ENCODE measurements around the gene LRRC66. TPM values are rescaled to one million over a fixed set of nuclear protein-coding genes. Genes with fewer than 3 reads are reported as not detected.

Gene LRRC66, protein sequence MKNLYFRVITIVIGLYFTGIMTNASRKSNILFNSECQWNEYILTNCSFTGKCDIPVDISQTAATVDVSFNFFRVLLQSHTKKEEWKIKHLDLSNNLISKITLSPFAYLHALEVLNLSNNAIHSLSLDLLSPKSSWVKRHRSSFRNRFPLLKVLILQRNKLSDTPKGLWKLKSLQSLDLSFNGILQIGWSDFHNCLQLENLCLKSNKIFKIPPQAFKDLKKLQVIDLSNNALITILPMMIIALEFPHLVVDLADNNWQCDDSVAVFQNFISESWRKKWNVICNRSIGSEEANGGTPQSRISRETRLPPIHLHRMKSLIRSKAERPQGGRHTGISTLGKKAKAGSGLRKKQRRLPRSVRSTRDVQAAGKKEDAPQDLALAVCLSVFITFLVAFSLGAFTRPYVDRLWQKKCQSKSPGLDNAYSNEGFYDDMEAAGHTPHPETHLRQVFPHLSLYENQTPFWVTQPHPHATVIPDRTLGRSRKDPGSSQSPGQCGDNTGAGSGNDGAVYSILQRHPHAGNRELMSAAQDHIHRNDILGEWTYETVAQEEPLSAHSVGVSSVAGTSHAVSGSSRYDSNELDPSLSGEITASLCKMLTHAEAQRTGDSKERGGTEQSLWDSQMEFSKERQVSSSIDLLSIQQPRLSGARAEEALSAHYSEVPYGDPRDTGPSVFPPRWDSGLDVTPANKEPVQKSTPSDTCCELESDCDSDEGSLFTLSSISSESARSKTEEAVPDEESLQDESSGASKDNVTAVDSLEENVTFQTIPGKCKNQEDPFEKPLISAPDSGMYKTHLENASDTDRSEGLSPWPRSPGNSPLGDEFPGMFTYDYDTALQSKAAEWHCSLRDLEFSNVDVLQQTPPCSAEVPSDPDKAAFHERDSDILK
- total RNA-seq (2022) (0.37 and 0.52 TPM in 2 replicates), Bru-seq, nascent RNA (percentile 49 among the genes with signal in this experiment), BruChase-seq, experiment 1, labeled RNA remaining after a 6-hour chase (percentile 54 among the genes with signal in this experiment), BruChase-seq, experiment 2, labeled RNA remaining after a 2-hour chase (percentile 69 among the genes with signal in this experiment)
- long read RNA-seq = 0 reads

DNA sequence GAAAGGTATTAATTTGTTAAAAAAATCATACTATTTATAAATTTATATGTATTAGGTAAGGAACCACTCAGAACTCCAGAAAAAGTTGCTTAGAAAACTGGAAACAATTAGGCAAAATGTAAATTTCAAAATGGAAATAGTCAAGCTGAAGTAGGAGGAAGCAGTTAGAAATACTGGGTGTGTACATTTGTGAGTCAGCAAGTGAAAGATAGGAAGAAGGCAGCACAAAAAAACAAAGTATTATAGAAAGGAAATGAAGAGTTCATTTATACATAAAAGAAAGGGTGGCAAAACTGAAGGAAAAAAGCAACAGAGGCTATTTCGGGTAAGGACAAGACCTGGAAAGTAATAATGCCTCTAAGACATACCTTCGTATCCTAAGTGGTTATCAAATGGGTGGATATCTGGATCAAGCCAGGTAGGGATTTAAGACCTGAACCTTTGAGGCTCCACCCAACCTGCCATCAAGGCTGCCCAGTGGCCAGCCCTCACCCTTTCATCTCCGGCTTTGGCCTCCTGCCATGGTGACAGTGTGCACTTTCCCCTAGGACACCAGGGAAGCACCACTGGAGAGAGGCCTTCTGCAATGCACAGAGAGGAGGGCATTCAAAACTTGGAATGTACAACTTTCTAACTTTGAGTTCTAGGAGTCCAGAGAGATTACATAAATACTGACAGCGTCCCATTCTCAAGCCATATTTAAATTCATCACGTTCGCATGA, at the start of gene LRRC66:
LRRC66 (minus strand) TSS at position 428 of the 722 bp plus-strand sequence. CDS start 2,750 bp downstream, outside the sequence.
- no peaks in the 10 kb centered on the region for H3K27me3 Mint-ChIP-seq (ENCODE audit: insufficient read depth, unreplicated experiment)
- DNase-seq (ENCODE audit: unreplicated experiment) = peak; percentile 16
- no peak within 1 kb of the TSS for H3K4me3 Mint-ChIP-seq (ENCODE audit: unreplicated experiment)
- H3K4me1 Mint-ChIP-seq (ENCODE audit: insufficient read depth, unreplicated experiment) = peaks cover 8% of the 10 kb centered on the region
- no TSS peak for BruUV-seq (replicated peaks)
- intact Hi-C loops (cut with micrococcal nuclease) = loop anchor here (2.0 kb wide), 1 partner anchor 125 kb away; no protein-coding TSS in a partner anchor
- POLR2A ChIA-PET = interaction anchor here (0.6 to 0.7 kb wide), 2 partner anchors 56 to 66 kb away, joined by 3 to 4 read pairs; no protein-coding TSS in a partner anchor
- peak within 1 kb of the TSS; percentile 75 for H3K27ac Mint-ChIP-seq (ENCODE audit: low read depth, unreplicated experiment)
- peaks cover 14% of the 10 kb centered on the region for H3K36me3 Mint-ChIP-seq (ENCODE audit: insufficient read depth, unreplicated experiment)
- CTCF ChIA-PET = interaction anchor here (0.7 to 1.3 kb wide), 4 partner anchors 96 to 132 kb away, joined by 3 to 4 read pairs (median 4); no protein-coding TSS in a partner anchor
- TF ChIP-seq, protein P1, sequence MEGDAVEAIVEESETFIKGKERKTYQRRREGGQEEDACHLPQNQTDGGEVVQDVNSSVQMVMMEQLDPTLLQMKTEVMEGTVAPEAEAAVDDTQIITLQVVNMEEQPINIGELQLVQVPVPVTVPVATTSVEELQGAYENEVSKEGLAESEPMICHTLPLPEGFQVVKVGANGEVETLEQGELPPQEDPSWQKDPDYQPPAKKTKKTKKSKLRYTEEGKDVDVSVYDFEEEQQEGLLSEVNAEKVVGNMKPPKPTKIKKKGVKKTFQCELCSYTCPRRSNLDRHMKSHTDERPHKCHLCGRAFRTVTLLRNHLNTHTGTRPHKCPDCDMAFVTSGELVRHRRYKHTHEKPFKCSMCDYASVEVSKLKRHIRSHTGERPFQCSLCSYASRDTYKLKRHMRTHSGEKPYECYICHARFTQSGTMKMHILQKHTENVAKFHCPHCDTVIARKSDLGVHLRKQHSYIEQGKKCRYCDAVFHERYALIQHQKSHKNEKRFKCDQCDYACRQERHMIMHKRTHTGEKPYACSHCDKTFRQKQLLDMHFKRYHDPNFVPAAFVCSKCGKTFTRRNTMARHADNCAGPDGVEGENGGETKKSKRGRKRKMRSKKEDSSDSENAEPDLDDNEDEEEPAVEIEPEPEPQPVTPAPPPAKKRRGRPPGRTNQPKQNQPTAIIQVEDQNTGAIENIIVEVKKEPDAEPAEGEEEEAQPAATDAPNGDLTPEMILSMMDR (IDR thresholded peaks at IDR 0.05; ENCODE audit: unreplicated experiment) = no peak
- H3K9me3 Mint-ChIP-seq (ENCODE audit: unreplicated experiment) = no peaks in the 10 kb centered on the region

DNA sequence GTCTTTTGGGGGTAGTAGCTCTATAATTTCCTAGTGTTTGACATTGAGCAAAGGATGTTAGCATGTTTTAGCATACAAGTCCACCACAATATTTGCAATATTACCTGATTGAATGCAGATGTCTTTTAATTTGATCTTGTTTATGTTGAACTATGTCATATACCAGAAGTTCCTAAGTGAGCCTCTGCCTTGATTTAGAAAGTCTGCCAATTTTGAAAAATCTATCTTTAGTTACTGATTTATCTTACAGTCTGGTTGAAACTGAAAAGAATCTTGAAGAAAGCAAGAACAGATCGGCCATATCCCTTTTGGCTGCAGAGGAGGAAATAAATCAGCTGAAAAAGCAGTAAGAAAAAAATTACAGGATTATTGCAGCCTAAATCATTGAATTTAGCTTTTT, 49.4 kb upstream of the LRRC66 start:
- no peaks in the 10 kb centered on the region for H3K27me3 Mint-ChIP-seq (ENCODE audit: insufficient read depth, unreplicated experiment)
- no peaks in the 10 kb centered on the region for H3K9me3 Mint-ChIP-seq (ENCODE audit: unreplicated experiment)
- TF ChIP-seq, protein P1 (IDR thresholded peaks at IDR 0.05; ENCODE audit: unreplicated experiment) = no peak
- ChIA-PET CTCF (no interaction called here), POLR2A (no interaction called here)
- no peaks in the 10 kb centered on the region for H3K4me1 Mint-ChIP-seq (ENCODE audit: insufficient read depth, unreplicated experiment)
- H3K4me3 Mint-ChIP-seq (ENCODE audit: unreplicated experiment) = no peak overlapping the region
- no TSS peak for BruUV-seq (replicated peaks)
- peaks cover 5% of the 10 kb centered on the region for H3K36me3 Mint-ChIP-seq (ENCODE audit: insufficient read depth, unreplicated experiment)
- no peak overlapping the region for H3K27ac Mint-ChIP-seq (ENCODE audit: low read depth, unreplicated experiment)
- DNase-seq (ENCODE audit: unreplicated experiment) = no peak
- intact Hi-C loops (cut with micrococcal nuclease) = no loop called here

DNA sequence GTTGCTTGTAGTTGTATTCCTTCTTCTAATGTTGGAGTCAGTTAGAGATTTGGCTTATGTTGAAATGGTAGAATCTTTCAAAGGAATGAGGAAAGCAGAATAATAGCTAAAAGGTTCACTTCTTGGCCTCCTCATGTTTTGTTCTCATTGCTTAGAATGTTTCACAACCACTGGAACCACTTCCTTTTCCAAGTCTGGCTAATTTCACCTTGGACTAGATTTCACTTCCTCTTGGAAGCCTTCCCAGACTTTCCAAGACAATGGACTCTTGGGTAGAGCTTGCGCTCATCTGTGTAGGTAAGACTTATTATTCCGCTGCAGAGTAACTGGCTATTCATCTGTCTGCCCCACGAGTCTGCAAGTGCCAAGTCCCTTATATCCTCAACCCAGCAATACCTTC, 39.2 kb upstream of the LRRC66 start:
- no TSS peak for BruUV-seq (replicated peaks)
- peak; percentile 97 for DNase-seq (ENCODE audit: unreplicated experiment)
- intact Hi-C loops (cut with micrococcal nuclease) = no loop called here
- TF ChIP-seq, protein P1 (IDR thresholded peaks at IDR 0.05; ENCODE audit: unreplicated experiment) = no peak
- H3K4me3 Mint-ChIP-seq (ENCODE audit: unreplicated experiment) = peak overlapping the region; percentile 10
- H3K36me3 Mint-ChIP-seq (ENCODE audit: insufficient read depth, unreplicated experiment) = peaks cover 14% of the 10 kb centered on the region
- peak overlapping the region; percentile 32 for H3K27ac Mint-ChIP-seq (ENCODE audit: low read depth, unreplicated experiment)
- H3K4me1 Mint-ChIP-seq (ENCODE audit: insufficient read depth, unreplicated experiment) = peaks cover 25% of the 10 kb centered on the region
- no peaks in the 10 kb centered on the region for H3K9me3 Mint-ChIP-seq (ENCODE audit: unreplicated experiment)
- ChIA-PET POLR2A (no interaction called here), CTCF (interaction anchor here (0.6 to 1.3 kb wide), 2 partner anchors 18 to 58 kb away, joined by 3 read pairs; no protein-coding TSS in a partner anchor)
- H3K27me3 Mint-ChIP-seq (ENCODE audit: insufficient read depth, unreplicated experiment) = no peaks in the 10 kb centered on the region
